ENCODE results near the gene TMEM51.

DNA sequence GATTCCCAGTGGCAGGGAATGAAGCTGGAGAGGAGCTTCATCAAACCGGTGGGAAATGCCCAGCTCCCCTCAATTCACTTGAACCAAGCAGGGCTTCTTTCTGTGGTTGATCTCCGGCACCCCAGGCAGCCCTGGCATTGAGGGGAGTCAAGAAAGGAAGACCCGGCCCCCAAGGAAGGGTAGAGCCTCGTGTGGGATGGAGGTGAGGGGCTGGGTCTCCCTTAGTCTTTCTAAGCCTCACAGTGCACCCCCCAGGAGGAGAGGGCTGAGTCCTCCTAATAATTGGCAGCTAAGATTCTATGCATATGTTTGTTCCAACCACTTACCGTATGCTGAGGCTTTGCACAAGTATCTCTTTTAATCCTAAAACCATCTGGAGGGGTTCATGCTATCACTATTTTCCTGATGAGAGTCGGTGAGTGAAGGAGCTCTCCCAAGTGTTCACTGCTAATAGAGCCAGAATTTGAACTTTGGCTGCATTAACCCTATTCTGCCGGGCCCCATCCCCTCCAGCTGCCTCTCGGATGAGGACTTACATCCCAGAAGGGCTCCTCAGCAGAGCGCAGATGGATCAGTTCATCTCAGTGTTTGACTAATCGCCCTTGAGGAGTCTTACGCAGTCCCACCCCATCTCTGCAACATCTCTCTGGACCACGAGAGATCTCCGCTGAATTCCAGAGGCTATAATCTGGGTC, 33.1 kb upstream of the TMEM51 start:
- TF ChIP-seq, protein P1, sequence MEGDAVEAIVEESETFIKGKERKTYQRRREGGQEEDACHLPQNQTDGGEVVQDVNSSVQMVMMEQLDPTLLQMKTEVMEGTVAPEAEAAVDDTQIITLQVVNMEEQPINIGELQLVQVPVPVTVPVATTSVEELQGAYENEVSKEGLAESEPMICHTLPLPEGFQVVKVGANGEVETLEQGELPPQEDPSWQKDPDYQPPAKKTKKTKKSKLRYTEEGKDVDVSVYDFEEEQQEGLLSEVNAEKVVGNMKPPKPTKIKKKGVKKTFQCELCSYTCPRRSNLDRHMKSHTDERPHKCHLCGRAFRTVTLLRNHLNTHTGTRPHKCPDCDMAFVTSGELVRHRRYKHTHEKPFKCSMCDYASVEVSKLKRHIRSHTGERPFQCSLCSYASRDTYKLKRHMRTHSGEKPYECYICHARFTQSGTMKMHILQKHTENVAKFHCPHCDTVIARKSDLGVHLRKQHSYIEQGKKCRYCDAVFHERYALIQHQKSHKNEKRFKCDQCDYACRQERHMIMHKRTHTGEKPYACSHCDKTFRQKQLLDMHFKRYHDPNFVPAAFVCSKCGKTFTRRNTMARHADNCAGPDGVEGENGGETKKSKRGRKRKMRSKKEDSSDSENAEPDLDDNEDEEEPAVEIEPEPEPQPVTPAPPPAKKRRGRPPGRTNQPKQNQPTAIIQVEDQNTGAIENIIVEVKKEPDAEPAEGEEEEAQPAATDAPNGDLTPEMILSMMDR (IDR thresholded peaks at IDR 0.05), result no peak
- TF ChIP-seq EP300 (IDR thresholded peaks at IDR 0.05), result no peak

Measured in tibial nerve (tissue), 4 donors.